ENCODE measurements around the gene SLC6A18.
A peak's percentile ranks its signal among the peaks of the same experiment; 100 is the strongest.

The SLC6A18 gene

GRCh38 chr5:1293416-1294205, 68.4 kb downstream of the SLC6A18 start:
- Histone ChIP-seq H2AFZ (ENCODE audit: low read length) (no peak overlapping the region), H3K4me2 (ENCODE audit: low read depth, low read length) (no peak overlapping the region), H3K27ac (ENCODE audit: low read length) (no peak overlapping the region), H3K9me3 (replicated peaks; ENCODE audit: insufficient read depth, low read length) (no peaks in the 10 kb centered on the region), H3K4me1 (ENCODE audit: low read length) (no peaks in the 10 kb centered on the region), H3F3A (ENCODE audit: insufficient read depth, low read length) (0 out of 2 replicates have a peak, but pooled peaks cover 6% of the 10 kb centered on the region), H3K9me2 (replicated peaks; ENCODE audit: insufficient read depth, low read length) (no peaks in the 10 kb centered on the region), H3K4me3 (ENCODE audit: low read length) (no peak overlapping the region), H3K79me2 (ENCODE audit: low read length) (no peaks in the 10 kb centered on the region; the same call in 1 of the 2 replicates), H3K27me3 (replicated peaks; ENCODE audit: insufficient read depth, low read length) (no peaks in the 10 kb centered on the region), H3K36me3 (replicated peaks; ENCODE audit: insufficient read depth, low read length) (no peaks in the 10 kb centered on the region), H4K20me1 (ENCODE audit: insufficient read depth, low read length) (no peaks in the 10 kb centered on the region), H3K9ac (ENCODE audit: low read length) (no peak overlapping the region)
- TF ChIP-seq CTCF (IDR thresholded peaks at IDR 0.05; ENCODE audit: low read length) (no peak), EZH2phosphoT487 (IDR thresholded peaks at IDR 0.05; ENCODE audit: low read length) (no peak), EZH2 (optimal IDR thresholded peaks at IDR 0.05; ENCODE audit: low read depth, low read length) (no peak)
- no peak for DNase-seq

- TF ChIP-seq CTCF (IDR thresholded peaks at IDR 0.05; ENCODE audit: low read length) = no peak
- no peak for TF ChIP-seq EZH2 (optimal IDR thresholded peaks at IDR 0.05; ENCODE audit: low read depth, low read length)
- TF ChIP-seq EZH2phosphoT487 (IDR thresholded peaks at IDR 0.05; ENCODE audit: low read length) = no peak
- no peak overlapping the region for H3K27ac ChIP-seq (ENCODE audit: low read length)
- H3F3A ChIP-seq (ENCODE audit: insufficient read depth, low read length) = 0 out of 2 replicates have a peak, but pooled peaks cover 6% of the 10 kb centered on the region
- no peaks in the 10 kb centered on the region for H3K27me3 ChIP-seq (replicated peaks; ENCODE audit: insufficient read depth, low read length)
- H3K4me1 ChIP-seq (ENCODE audit: low read length) = no peaks in the 10 kb centered on the region
- no peak overlapping the region for H3K9ac ChIP-seq (ENCODE audit: low read length)
- no peaks in the 10 kb centered on the region; the same call in 1 of the 2 replicates for H3K79me2 ChIP-seq (ENCODE audit: low read length)
- no peaks in the 10 kb centered on the region for H3K9me2 ChIP-seq (replicated peaks; ENCODE audit: insufficient read depth, low read length)
- H4K20me1 ChIP-seq (ENCODE audit: insufficient read depth, low read length) = no peaks in the 10 kb centered on the region
- H2AFZ ChIP-seq (ENCODE audit: low read length) = no peak overlapping the region
- no peaks in the 10 kb centered on the region for H3K36me3 ChIP-seq (replicated peaks; ENCODE audit: insufficient read depth, low read length)
- H3K4me3 ChIP-seq (ENCODE audit: low read length) = peak overlapping the region; percentile 25; the same call in 1 of the 2 replicates
- peak overlapping the region; percentile 43; the same call in 1 of the 2 replicates for H3K4me2 ChIP-seq (ENCODE audit: low read depth, low read length)
- H3K9me3 ChIP-seq (replicated peaks; ENCODE audit: insufficient read depth, low read length) = no peaks in the 10 kb centered on the region
- DNase-seq = no peak
Measured at GRCh38 chr5:1294206-1294834, 69.1 kb downstream of the SLC6A18 start.

GRCh38 chr5:1294835-1295649, 69.9 kb downstream of the SLC6A18 start, which contains the start of gene TERT:
TERT (minus strand) TSS chr5:1295068; CDS start chr5:1294989, 79 bp downstream.
- Histone ChIP-seq H4K20me1 (ENCODE audit: insufficient read depth, low read length) (no peaks in the 10 kb centered on the region), H3K4me1 (ENCODE audit: low read length) (no peaks in the 10 kb centered on the region), H3K36me3 (replicated peaks; ENCODE audit: insufficient read depth, low read length) (no peaks in the 10 kb centered on the region), H3K4me3 (ENCODE audit: low read length) (peak within 1 kb of the TSS; percentile 25; the same call in 1 of the 2 replicates), H3K27me3 (replicated peaks; ENCODE audit: insufficient read depth, low read length) (no peaks in the 10 kb centered on the region), H3K4me2 (ENCODE audit: low read depth, low read length) (peak within 1 kb of the TSS; percentile 43; the same call in 1 of the 2 replicates), H3F3A (ENCODE audit: insufficient read depth, low read length) (0 out of 2 replicates have a peak, but pooled peaks cover 6% of the 10 kb centered on the region), H3K9me3 (replicated peaks; ENCODE audit: insufficient read depth, low read length) (no peaks in the 10 kb centered on the region), H3K9me2 (replicated peaks; ENCODE audit: insufficient read depth, low read length) (no peaks in the 10 kb centered on the region), H2AFZ (ENCODE audit: low read length) (no peak within 1 kb of the TSS), H3K27ac (ENCODE audit: low read length) (no peak within 1 kb of the TSS), H3K79me2 (ENCODE audit: low read length) (no peaks in the 10 kb centered on the region; the same call in 1 of the 2 replicates), H3K9ac (ENCODE audit: low read length) (no peak within 1 kb of the TSS)
- no peak for DNase-seq
- TF ChIP-seq CTCF (IDR thresholded peaks at IDR 0.05; ENCODE audit: low read length) (no peak), EZH2phosphoT487 (IDR thresholded peaks at IDR 0.05; ENCODE audit: low read length) (no peak), EZH2 (optimal IDR thresholded peaks at IDR 0.05; ENCODE audit: low read depth, low read length) (no peak)
